Neuronal stem cell (in vitro differentiated cells): Measurements from ENCODE around the gene INO80D. TPM values are rescaled to one million over a fixed set of nuclear protein-coding genes. Genes with fewer than 3 reads are reported as not detected.

Source experiments
- DNase-seq: peaks from one replicate; pipeline ENCODE4 v3.0.0-alpha.2; 2013; ENCODE audit warnings: low spot score
- H2AFZ ChIP-seq: one replicate; pipeline ENCODE4 v1.6.1; 2013; ENCODE audit warnings: mild to moderate bottlenecking, low read length, inconsistent platforms
- H2AK5ac ChIP-seq: 2 replicates; pipeline ENCODE4 v1.6.1; 2013; ENCODE audit warnings: low read depth, mild to moderate bottlenecking, inconsistent platforms, low read length, moderate library complexity, mixed read lengths
- H2BK120ac ChIP-seq: 2 replicates; pipeline ENCODE4 v1.6.1; 2013; ENCODE audit warnings: low read depth, mild to moderate bottlenecking, inconsistent platforms, low read length, moderate library complexity, mixed read lengths
- H2BK12ac ChIP-seq: one replicate; pipeline ENCODE4 v1.6.1; 2013; ENCODE audit warnings: low read length, inconsistent platforms
- H2BK15ac ChIP-seq: 2 replicates; pipeline ENCODE4 v1.6.1; 2013; ENCODE audit warnings: mild to moderate bottlenecking, low read length, inconsistent platforms, mixed read lengths
- H2BK5ac ChIP-seq: one replicate; pipeline ENCODE4 v1.6.1; 2013; ENCODE audit warnings: inconsistent platforms, mild to moderate bottlenecking, low read length, moderate library complexity
- H3K14ac ChIP-seq: one replicate; pipeline ENCODE4 v1.6.1; 2013; ENCODE audit warnings: low read length, inconsistent platforms
- H3K18ac ChIP-seq: 2 replicates; pipeline ENCODE4 v1.6.1; 2013; ENCODE audit warnings: low read length, inconsistent platforms
- H3K23ac ChIP-seq: 2 replicates; pipeline ENCODE4 v1.6.1; 2013; ENCODE audit warnings: low read depth, mild to moderate bottlenecking, mixed read lengths, low read length, inconsistent platforms; ENCODE audit not compliant: poor library complexity
- H3K27ac ChIP-seq: replicated peaks from 3 replicates; pipeline ENCODE4 v1.5.1; 2013; ENCODE audit warnings: low read length, inconsistent platforms
- H3K27me3 ChIP-seq, 3 experiments: 2 replicates each; pipeline ENCODE4 v1.6.1; 2013; ENCODE audit warnings: low read length in 3 of 3, mild to moderate bottlenecking in 2 of 3, inconsistent platforms in 1 of 3, low read depth in 1 of 3, mixed read lengths in 1 of 3, moderate library complexity in 1 of 3; ENCODE audit not compliant: control insufficient read depth in 3 of 3, insufficient read depth in 3 of 3
- H3K36me3 ChIP-seq, 2 donors: replicated peaks in 1 of 2; 2 replicates each; pipeline ENCODE4 v1.6.1; 2013; ENCODE audit warnings: low read length in 2 of 2; ENCODE audit not compliant: control insufficient read depth in 2 of 2, insufficient read depth in 2 of 2
- H3K4ac ChIP-seq: 2 replicates; pipeline ENCODE4 v1.6.1; 2013; ENCODE audit warnings: inconsistent platforms, mild to moderate bottlenecking, low read length, moderate library complexity
- H3K4me1 ChIP-seq, 2 donors: 1 replicate in 1 of 2; 2 replicates in 1 of 2; pipeline ENCODE4 v1.6.1; 2013; ENCODE audit warnings: low read length in 2 of 2, low read depth in 1 of 2; ENCODE audit not compliant: control insufficient read depth in 2 of 2, insufficient read depth in 1 of 2
- H3K4me2 ChIP-seq: one replicate; pipeline ENCODE4 v1.6.1; 2013; ENCODE audit warnings: mild to moderate bottlenecking, low read length, inconsistent platforms; ENCODE audit not compliant: insufficient read depth, poor library complexity, severe bottlenecking
- H3K4me3 ChIP-seq, 2 donors: 2 replicates each; pipeline ENCODE4 v1.5.1; 2013; ENCODE audit warnings: low read length in 2 of 2, mild to moderate bottlenecking in 2 of 2, inconsistent platforms in 1 of 2, moderate library complexity in 1 of 2
- H3K79me1 ChIP-seq: one replicate; pipeline ENCODE4 v1.6.1; 2013; ENCODE audit warnings: low read depth, mild to moderate bottlenecking, inconsistent platforms, low read length, moderate library complexity
- H3K9ac ChIP-seq: one replicate; pipeline ENCODE4 v1.6.1; 2013; ENCODE audit warnings: mild to moderate bottlenecking, low read depth, low read length, inconsistent platforms; ENCODE audit not compliant: poor library complexity
- H3K9me3 ChIP-seq, 2 donors: replicated peaks in 1 of 2; 2 replicates each; pipeline versions ENCODE3 to v1.6.1; 2013; ENCODE audit warnings: low read length in 2 of 2, mild to moderate bottlenecking in 2 of 2, inconsistent platforms in 1 of 2, low read depth in 1 of 2, mixed read lengths in 1 of 2, moderate library complexity in 1 of 2; ENCODE audit not compliant: control insufficient read depth in 2 of 2, insufficient read depth in 1 of 2
- H4K8ac ChIP-seq: one replicate; pipeline ENCODE4 v1.6.1; 2013; ENCODE audit warnings: low read depth, mild to moderate bottlenecking, inconsistent platforms, low read length, moderate library complexity
- H4K91ac ChIP-seq: one replicate; pipeline ENCODE4 v1.6.1; 2013; ENCODE audit warnings: low read length, low read depth, mild to moderate bottlenecking, inconsistent platforms; ENCODE audit not compliant: poor library complexity
- WGBS, 2 donors: extraction: QIAGEN DNeasy Blood & Tissue Kit; methylation state at CpG; one replicate each; pipeline ENCODE4 v1.1.7; 2013; ENCODE audit warnings: missing lambda C conversion rate in 2 of 2, mixed read lengths in 1 of 2; ENCODE audit not compliant: insufficient read length in 2 of 2, insufficient replicate concordance in 1 of 2; ENCODE audit errors: extremely low coverage in 2 of 2; 5-methylcytosine and 5-hydroxymethylcytosine counted together
- small RNA-seq: library from polyadenylated mRNA; stranded (forward); fragments of <200 nt; extraction: miRNeasy Mini kit (QIAGEN cat#:217004); gene quantifications from one replicate; pipeline ENCODE3, GENCODE V24; 2013; ENCODE audit not compliant: insufficient read depth

Gene INO80D

GRCh38 chr2:205948496-205948837 lies 137.5 kb downstream of the INO80D start:
- no CpG with 5 or more reads among the region's 5 CpGs for WGBS, 2 donors
- no peak overlapping the region for H4K8ac ChIP-seq
- no peak overlapping the region for H3K4me3 ChIP-seq
- peaks cover 1 to 5% of the 10 kb centered on the region in 2 donors for H3K9me3 ChIP-seq
- no peak overlapping the region for H2AK5ac ChIP-seq
- H4K91ac ChIP-seq: no peak overlapping the region
- H2AFZ ChIP-seq: peak overlapping the region; percentile 26
- no peak overlapping the region for H2BK120ac ChIP-seq
- no peak overlapping the region for H2BK5ac ChIP-seq
- no peaks in the 10 kb centered on the region for H3K79me1 ChIP-seq
- H3K4me1 ChIP-seq: peaks cover 0 to 2% of the 10 kb centered on the region in 2 donors
- H3K27ac ChIP-seq: no peak overlapping the region
- no peak overlapping the region for H3K23ac ChIP-seq
- H3K14ac ChIP-seq: no peak overlapping the region
- no peak overlapping the region for H3K4me2 ChIP-seq
- H3K4ac ChIP-seq: no peak overlapping the region
- H3K9ac ChIP-seq: no peak overlapping the region
- no peak for DNase-seq
- H3K18ac ChIP-seq: no peak overlapping the region
- no peak overlapping the region for H2BK15ac ChIP-seq
- no peaks in the 10 kb centered on the region for H3K27me3 ChIP-seq
- no peak overlapping the region for H2BK12ac ChIP-seq
- no peaks in the 10 kb centered on the region for H3K36me3 ChIP-seq

GRCh38 chr2:205947621-205948495 lies 138.1 kb downstream of the INO80D start:
- Histone ChIP-seq H3K18ac (no peak overlapping the region), H2AFZ (peak overlapping the region; percentile 26), H2BK5ac (no peak overlapping the region), H3K4ac (no peak overlapping the region), H3K23ac (no peak overlapping the region), H3K9me3 (peaks cover 1 to 5% of the 10 kb centered on the region in 2 donors), H3K36me3 (no peaks in the 10 kb centered on the region), H2AK5ac (no peak overlapping the region), H2BK15ac (no peak overlapping the region), H3K4me1 (peaks cover 0 to 3% of the 10 kb centered on the region in 2 donors), H3K27me3 (no peaks in the 10 kb centered on the region), H3K4me2 (no peak overlapping the region), H2BK120ac (no peak overlapping the region), H3K14ac (no peak overlapping the region), H2BK12ac (no peak overlapping the region), H4K91ac (no peak overlapping the region), H4K8ac (no peak overlapping the region), H3K4me3 (no peak overlapping the region), H3K79me1 (no peaks in the 10 kb centered on the region), H3K27ac (no peak overlapping the region), H3K9ac (no peak overlapping the region)
- no CpG with 5 or more reads among the region's 15 CpGs for WGBS, 2 donors
- DNase-seq: peak; percentile 63

GRCh38 chr2:205946226-205946625 lies 139.7 kb downstream of the INO80D start:
- Histone ChIP-seq H3K4me3 (peak overlapping the region in 1 of 2 donors; percentile 37), H3K9me3 (peaks cover 4% of the 10 kb centered on the region in 2 donors), H3K4me2 (no peak overlapping the region), H3K14ac (no peak overlapping the region), H2BK5ac (no peak overlapping the region), H2BK12ac (no peak overlapping the region), H3K36me3 (no peaks in the 10 kb centered on the region), H3K27ac (no peak overlapping the region), H2BK15ac (peak overlapping the region; percentile 12), H2AK5ac (no peak overlapping the region), H3K23ac (no peak overlapping the region), H3K27me3 (no peaks in the 10 kb centered on the region), H2BK120ac (no peak overlapping the region), H3K18ac (no peak overlapping the region), H3K79me1 (no peaks in the 10 kb centered on the region), H4K8ac (no peak overlapping the region), H2AFZ (no peak overlapping the region), H4K91ac (no peak overlapping the region), H3K4ac (no peak overlapping the region), H3K4me1 (peaks cover 0 to 3% of the 10 kb centered on the region in 2 donors), H3K9ac (no peak overlapping the region)
- WGBS, 2 donors: no CpG with 5 or more reads among the region's 7 CpGs
- DNase-seq: no peak

Small RNA genes within 50 kb of the gene (small RNA-seq; reads per million reads assigned to genes)
- gene RF00006 (not detected), gene RF00019 (not detected)
